GM18526 (cell line): ENCODE data around the gene SCUBE3.

Source experiments
- POLR2A ChIP-seq: IDR thresholded peaks from 3 replicates; pipeline ENCODE4 v1.6.1; 2011; ENCODE audit not compliant: insufficient read length; ENCODE audit errors: extremely low read depth

The SCUBE3 gene

DNA sequence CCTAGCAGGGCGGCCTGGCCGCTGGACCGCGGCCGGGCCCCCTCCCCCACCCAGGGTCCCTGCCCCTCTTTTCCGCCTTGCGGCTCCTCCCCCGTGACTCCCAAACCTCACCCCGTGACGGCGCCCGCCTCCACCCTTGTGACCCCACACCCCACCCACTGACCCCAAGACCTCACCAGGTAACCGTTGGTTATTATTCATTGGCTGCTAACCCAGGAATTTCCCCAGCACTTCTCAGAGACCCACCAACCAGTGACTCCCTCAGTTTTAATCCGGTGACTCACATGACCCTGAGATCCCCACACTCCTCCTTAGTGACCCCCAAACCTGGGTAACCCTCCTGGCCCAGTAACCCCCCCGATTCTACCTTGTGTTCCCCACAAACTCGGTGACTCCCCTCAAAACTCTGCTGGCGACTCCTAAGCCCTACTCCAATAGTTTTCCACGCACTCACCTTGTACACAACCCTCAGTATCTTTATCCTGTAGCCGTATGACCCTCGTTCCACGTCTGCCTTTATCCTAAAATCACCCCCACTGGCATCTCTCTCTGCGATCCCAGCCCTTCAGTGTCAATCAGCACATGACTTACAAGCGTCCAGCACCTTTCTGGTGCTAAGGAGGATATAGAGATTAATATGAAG, 46.3 kb downstream of the SCUBE3 start:
- no peak for TF ChIP-seq POLR2A

DNA sequence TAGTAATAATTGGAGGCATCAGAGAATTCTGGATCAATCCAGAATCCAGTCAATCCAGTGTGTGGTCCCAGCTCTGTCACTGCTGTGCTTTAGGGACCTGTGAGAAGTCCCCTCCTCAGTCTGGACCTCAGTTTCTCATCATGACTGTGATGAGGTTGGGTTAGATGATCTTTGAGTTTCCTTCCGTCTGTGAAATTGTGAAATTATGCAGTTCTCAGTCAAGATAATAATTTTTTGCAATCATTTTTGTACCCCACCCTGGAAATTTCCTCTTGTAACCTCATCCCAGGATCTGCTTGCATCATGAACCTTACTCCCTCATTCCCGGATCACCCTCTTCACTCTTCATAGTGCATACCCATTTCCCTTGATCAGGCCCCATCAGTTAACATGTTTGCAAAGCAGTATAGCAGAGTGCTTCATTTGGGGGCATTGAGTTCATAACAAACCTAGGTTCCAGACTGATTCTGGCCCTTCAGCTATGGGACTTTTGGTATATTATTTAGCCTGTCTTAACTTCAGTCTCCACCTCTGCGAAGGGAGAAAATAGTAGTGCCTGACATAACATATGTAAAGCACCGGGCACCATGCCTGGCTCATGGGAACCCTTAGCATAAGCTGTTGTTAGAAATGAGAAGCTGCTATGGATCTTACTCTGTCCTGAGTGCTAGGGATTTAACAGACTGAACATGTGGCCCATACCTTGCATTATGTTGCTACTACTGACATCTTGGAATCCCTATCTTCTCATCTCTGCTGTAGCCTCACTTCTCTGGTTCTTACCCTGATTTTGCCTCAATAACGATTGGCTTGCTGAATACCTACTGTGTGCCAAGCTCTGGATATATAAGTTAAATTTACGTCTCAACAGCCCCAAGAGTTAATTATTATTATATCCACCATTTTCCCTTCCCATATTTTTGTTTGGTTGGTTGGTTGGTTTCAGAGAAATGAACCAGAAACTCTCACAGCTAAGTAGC, 47.1 kb downstream of the SCUBE3 start:
- TF ChIP-seq POLR2A = no peak

DNA sequence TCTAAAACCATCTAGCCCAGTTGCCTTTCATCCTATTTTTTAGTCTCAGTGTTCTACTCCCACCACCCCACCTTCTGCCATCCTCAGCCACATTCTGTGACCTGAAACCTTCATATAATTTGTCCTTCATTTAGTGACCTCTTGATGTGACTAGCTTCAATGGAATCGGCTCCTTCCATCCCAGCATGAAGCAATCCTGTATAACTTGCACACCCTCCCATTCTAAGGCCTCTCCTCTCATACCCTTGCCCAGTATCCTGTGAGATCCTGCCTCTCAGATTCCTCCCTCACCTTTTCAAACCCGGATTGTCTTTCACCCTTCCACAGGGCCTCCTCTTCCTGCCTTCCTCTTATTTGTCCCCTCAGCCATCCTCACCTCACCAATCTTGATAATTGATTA, 48.8 kb downstream of the SCUBE3 start:
- TF ChIP-seq POLR2A = no peak

DNA sequence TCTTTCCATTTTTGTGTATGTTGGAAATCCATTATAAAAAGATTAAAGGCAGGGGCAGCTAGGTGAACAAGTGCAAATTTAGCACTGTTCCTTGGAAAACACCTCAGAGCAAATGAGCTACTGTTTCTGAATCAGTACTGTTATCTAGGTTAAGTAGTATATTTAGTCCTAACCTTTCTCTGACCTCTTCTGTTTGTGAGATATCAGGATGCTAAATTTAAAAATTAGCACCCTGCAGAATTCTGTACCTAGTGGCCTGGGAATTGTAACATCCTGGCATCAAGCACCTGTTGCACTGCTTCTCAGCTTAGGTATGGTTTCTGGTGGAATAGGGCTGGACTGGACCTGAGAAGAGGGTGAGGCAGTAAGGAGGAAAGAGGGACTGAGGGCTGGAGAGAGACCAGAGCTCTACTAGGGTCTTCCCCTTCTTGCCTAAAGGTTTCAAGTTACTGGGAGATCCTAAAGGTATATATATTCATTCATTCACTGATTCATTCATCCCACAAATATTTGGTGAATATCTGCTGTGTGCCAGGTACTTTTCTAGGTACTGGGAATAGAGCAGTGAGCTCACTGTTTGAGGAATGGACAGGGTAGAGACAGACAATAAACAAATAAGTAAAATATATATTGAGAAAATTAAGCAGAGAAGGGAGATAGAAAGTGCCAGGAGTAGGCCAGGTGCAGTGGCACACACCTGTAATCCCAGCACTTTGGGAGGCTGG, 51.0 kb downstream of the SCUBE3 start:
- no peak for TF ChIP-seq POLR2A

DNA sequence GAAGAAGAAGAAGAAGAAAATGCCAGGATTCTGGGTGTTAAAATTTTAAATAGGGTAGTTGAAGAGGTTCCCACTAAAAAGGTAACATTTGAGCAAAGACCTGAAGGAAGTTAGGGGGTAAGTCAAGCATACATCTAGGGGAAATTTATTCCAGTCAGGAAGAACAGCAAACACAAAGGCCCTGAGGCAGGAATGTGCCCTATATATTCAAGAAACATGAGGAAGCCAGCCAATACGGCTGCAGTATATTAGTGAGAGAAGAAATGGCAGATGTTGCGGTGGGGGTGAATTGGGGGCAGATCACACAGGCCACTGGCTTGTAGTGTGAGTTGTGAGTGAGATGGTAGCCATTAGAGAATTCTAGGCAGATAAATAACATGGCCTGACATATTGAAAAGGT, 51.8 kb downstream of the SCUBE3 start:
- no peak for TF ChIP-seq POLR2A

DNA sequence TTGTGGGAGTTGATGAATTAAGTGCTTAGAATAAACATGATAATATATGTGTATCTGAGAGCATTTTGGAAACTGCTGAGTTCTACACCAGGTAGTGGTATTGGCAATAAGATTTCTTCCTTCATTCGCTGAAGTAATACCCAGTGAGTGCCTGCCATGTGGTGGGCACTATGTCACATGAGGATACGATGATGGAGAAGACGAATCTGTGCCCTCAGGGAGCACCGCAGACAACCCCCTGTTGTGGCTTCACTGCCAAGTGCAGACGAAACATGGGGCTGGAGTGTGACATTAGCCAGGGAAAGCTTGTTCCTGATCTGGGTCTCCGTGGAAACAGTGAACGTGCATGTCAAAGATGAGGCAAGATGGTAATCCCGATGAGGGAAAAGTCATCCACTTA, 53.7 kb downstream of the SCUBE3 start:
- no peak for TF ChIP-seq POLR2A

DNA sequence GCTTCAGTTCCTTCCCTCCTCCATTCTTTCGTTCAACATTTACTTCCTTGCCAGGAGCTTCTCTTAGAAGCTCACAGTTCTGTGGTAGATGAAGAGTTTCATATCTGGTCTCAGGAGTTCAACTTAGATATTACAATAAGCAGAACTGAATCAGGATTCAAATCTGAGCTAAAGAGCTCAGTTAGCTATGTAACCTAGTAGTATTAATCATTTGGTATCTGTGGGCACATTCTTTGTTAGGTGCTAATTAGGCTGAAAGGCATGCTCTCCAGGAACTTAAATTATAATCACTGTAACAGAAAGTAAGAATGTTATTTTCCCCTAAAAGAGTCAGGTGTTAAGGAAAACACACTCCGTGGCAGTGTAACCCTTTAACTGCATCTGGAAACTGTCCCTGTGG, 54.1 kb downstream of the SCUBE3 start:
- TF ChIP-seq POLR2A = no peak

DNA sequence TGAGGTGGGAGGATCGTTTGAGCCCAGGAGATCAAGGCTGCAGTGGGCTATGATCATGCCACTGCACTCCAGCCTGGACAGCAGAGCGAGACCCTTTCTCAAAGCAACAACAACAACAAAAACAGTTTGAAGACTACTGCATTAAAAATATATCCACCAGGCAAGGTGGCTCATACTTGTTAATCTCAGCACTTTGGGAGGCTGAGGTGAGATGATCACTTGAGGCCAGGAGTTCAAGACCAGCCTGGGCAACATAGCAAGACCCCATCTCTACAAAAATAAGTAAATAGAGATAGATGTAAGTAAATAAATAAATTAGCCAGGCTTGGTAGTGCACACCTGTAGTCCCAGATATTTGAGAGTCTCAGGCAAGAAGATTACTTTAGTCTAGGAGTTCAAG, 58.2 kb downstream of the SCUBE3 start:
- no peak for TF ChIP-seq POLR2A

DNA sequence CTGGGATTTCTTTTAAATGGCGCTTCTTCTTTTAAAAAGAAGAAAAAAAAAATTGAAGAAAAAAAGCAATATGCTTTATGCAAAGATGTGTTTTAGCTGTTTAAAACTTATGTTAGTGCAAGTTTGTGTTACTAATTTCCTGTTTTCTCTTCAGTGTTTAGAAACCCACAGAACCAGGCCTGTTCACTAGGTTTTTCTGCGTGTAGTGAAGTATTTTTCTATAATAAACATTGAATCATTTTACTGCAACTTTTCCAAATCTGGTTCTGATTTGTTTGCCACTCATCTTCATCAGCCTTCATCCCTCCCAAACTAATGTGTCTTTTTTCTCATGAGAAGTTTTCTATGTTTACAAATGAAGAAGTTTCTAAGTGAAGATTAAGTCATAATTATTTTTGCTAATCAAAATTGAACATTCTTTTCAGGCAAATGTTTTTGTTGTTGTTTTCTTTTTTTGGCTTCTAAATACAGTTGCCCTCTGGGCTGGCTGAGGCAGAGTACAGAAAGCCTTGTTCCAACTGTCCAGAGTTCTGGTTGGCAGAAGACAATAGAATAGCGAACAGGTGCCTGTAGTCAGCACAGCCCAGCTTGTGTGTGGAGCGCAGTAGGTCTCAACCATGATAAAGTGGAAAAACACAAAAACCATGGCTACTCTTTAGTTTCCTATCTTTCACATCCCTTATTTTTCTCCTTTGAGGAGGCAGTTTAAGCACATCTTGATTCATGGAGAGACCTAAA, 60.2 kb downstream of the SCUBE3 start:
- no peak for TF ChIP-seq POLR2A

DNA sequence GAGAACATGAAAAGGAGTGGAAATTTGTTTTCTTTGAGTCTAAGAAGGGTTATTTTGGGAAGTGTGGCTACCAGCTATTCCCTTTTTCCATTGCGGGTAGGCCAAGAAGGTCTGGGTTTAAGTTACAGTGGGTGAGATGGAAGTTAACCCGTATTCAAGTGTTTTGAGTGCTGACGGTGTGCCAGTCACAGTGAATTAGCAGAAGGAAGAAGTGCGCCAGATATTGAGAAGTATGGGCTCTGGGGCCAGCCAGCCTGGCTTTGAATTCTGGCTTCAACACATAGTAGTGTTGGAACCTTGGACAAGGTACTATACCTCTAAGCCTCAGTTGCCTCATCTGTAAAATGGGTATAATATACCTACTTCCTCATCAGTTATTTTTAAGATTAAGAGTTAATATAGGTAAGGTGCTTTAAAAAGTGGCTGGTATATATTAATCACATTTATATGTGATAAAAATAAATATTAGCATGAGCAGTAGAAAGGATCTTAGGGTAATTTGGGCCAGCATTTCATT, 62.0 kb downstream of the SCUBE3 start:
- TF ChIP-seq POLR2A = no peak

DNA sequence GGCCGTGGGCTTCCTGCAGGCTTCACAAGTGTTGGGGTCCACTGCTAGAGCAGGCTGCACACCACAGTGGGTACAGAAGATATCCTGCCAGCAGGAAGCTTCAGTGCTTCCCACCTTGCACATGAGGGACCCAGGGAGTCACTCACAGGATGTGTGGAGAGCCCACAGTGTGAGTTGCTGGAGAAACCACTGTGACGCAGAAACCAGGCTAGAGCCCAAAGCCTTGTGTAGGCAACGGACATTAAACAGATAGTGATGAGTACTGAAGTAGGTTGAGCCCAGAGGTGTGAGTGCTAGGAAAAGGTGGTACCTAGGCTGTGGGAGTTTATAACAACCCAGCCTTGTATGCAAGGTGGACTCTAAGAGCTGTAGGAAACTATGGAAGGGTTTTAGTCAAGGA, 65.0 kb downstream of the SCUBE3 start:
- no peak for TF ChIP-seq POLR2A

DNA sequence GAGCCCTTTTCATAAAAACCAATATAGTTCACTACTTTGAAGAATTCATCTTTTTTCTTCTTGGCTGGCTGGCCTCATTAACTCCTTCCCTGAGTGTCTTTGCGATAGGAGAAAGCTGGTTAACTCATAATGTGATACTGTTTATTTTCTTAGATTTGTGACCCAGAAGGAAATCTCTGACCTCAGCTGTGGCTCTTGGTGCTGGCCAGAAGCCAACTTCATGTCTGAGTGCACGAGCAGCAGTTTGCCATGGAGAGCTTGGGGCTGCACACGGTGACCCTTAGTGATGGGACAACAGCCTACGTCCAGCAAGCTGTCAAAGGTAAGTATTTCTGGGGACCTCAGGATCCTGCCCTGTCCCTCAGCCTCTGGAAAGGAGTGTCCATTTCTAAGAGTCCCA, 67.1 kb downstream of the SCUBE3 start:
- no peak for TF ChIP-seq POLR2A

DNA sequence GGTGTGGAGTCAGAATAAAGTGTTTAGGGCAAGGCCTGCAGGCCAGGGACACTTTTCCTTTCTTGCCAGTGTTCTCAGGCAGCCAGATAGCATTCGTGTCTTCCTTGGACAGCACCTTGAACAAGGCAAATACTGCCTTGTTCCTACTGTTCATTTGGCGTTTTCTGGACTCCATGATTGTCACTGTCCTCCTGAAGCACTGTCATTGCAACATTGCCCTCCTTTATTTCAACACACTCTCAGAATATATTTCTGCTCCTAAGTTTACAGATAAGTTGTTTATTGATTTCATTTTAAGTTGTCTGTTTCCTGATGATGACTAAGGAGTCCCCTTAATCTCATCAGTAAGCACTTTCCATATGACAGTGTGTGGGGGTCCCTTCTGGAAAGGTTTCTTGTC, 68.7 kb downstream of the SCUBE3 start:
- TF ChIP-seq POLR2A = no peak

DNA sequence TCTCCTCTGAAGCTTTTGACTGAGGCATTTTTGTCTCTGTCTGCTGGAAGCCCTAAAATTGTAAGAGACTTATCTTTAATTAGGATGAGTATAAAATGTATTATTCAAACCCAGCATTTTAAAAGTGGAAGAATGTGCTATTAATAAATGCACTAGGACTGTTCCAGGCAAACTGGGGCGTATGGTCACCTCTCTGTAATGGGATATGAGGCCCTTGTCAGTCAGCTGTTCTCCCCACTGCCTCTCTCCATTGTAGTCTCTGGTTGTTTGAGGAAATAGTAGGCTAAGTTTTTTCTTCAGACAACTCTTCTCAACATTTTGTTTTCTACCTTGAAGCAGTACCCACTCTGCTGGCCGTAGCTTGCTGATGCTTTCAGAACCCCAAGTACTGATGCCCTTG, 69.6 kb downstream of the SCUBE3 start:
- TF ChIP-seq POLR2A = no peak
